IMR-90 (cell line): Measurements from ENCODE around the gene DPF3.

Source experiments
- CHD1 ChIP-seq: IDR thresholded peaks from 2 replicates; pipeline ENCODE4 v1.6.1; 2012; ENCODE audit warnings: low read depth, low read length, improper control_type of control experiment
- CTCF ChIP-seq: conservative IDR thresholded peaks from 2 replicates; pipeline ENCODE4 v1.5.1; 2012; ENCODE audit warnings: mild to moderate bottlenecking, low read depth, low read length, improper control_type of control experiment
- POLR2A ChIP-seq: IDR thresholded peaks from 2 replicates; pipeline ENCODE4 v1.6.1; 2012; ENCODE audit warnings: mild to moderate bottlenecking, low read depth, low read length
- SMC3 ChIP-seq: fragments of 150-350 bp; IDR thresholded peaks from 2 replicates; pipeline ENCODE4 v1.6.1; 2016; ENCODE audit warnings: low read depth, mild to moderate bottlenecking, antibody characterized with exemption, low read length, moderate library complexity
- TF ChIP-seq, protein P1 (sequence below): fragments of 150-350 bp; IDR thresholded peaks from 2 replicates; pipeline ENCODE4 v1.6.1; 2017; ENCODE audit warnings: mild to moderate bottlenecking, antibody characterized with exemption, low read length, low read depth

- no peak for TF ChIP-seq CTCF
- no peak for TF ChIP-seq CHD1
- TF ChIP-seq POLR2A, result no peak
- TF ChIP-seq, protein P1, sequence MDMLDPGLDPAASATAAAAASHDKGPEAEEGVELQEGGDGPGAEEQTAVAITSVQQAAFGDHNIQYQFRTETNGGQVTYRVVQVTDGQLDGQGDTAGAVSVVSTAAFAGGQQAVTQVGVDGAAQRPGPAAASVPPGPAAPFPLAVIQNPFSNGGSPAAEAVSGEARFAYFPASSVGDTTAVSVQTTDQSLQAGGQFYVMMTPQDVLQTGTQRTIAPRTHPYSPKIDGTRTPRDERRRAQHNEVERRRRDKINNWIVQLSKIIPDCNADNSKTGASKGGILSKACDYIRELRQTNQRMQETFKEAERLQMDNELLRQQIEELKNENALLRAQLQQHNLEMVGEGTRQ, result no peak
- no peak for TF ChIP-seq SMC3
Observed at GRCh38 chr14:72855913-72856312, 38.0 kb downstream of the DPF3 start.
